Measurements from ENCODE around the gene IRF9.

IRF9 gene

GRCh38 chr14:24138396-24139271 lies 22.4 kb upstream of the IRF9 start:
- TF ChIP-seq YY1 (IDR thresholded peaks at IDR 0.05; ENCODE audit: low read depth) (no peak), RAD21 (IDR thresholded peaks at IDR 0.05; ENCODE audit: low read depth) (no peak), REST (IDR thresholded peaks at IDR 0.05; ENCODE audit: low read depth) (no peak)

- TF ChIP-seq NFIC (IDR thresholded peaks at IDR 0.05) (no peak), TCF12 (IDR thresholded peaks at IDR 0.05; ENCODE audit: low read depth) (no peak), FOXM1 (IDR thresholded peaks at IDR 0.05; ENCODE audit: borderline replicate concordance, low read depth) (no peak), YY1 (IDR thresholded peaks at IDR 0.05; ENCODE audit: low read depth) (no peak), EGR1 (IDR thresholded peaks at IDR 0.05) (no peak), TEAD4 (IDR thresholded peaks at IDR 0.05) (no peak), CREB1 (IDR thresholded peaks at IDR 0.05; ENCODE audit: low read depth) (no peak), TAF1 (IDR thresholded peaks at IDR 0.05; ENCODE audit: low read depth) (no peak), EP300 (IDR thresholded peaks at IDR 0.05; ENCODE audit: borderline replicate concordance) (no peak), RAD21 (IDR thresholded peaks at IDR 0.05; ENCODE audit: low read depth) (no peak), USF1 (IDR thresholded peaks at IDR 0.05) (no peak), CEBPB (IDR thresholded peaks at IDR 0.05) (no peak), MAX (IDR thresholded peaks at IDR 0.05) (no peak), ZBTB7A (IDR thresholded peaks at IDR 0.05; ENCODE audit: low read depth) (no peak), REST (IDR thresholded peaks at IDR 0.05; ENCODE audit: low read depth) (no peak)
These were observed 21.7 kb upstream of the IRF9 start for GRCh38 chr14:24139272-24139934.

GRCh38 chr14:24141097-24141880 lies 19.8 kb upstream of the IRF9 start, which contains the start of gene EMC9:
Gene EMC9 (minus strand): TSS chr14:24141591. CDS start chr14:24141304, 287 bp downstream.
- TF ChIP-seq NFIC (IDR thresholded peaks at IDR 0.05) (peak; percentile 30; the same call in 1 of the 2 replicates), TCF12 (IDR thresholded peaks at IDR 0.05; ENCODE audit: low read depth) (peak; percentile 48), MAX (IDR thresholded peaks at IDR 0.05) (peak; percentile 59; the same call in 1 of the 2 replicates), YY1 (IDR thresholded peaks at IDR 0.05; ENCODE audit: low read depth) (peak; percentile 9; the same call in 1 of the 2 replicates), EGR1 (IDR thresholded peaks at IDR 0.05) (peak; percentile 46; the same call in 1 of the 2 replicates), FOXM1 (IDR thresholded peaks at IDR 0.05; ENCODE audit: borderline replicate concordance, low read depth) (peak; percentile 74; the same call in 1 of the 2 replicates), CEBPB (IDR thresholded peaks at IDR 0.05) (no peak), TAF1 (IDR thresholded peaks at IDR 0.05; ENCODE audit: low read depth) (peak; percentile 95), REST (IDR thresholded peaks at IDR 0.05; ENCODE audit: low read depth) (no peak), RAD21 (IDR thresholded peaks at IDR 0.05; ENCODE audit: low read depth) (no peak), USF1 (IDR thresholded peaks at IDR 0.05) (peak; percentile 80), ZBTB7A (IDR thresholded peaks at IDR 0.05; ENCODE audit: low read depth) (peak; percentile 66)
